ENCODE data around the gene C9orf153. TPM values are rescaled to one million over a fixed set of nuclear protein-coding genes. Genes with fewer than 3 reads are reported as not detected.

Gene C9orf153
- total RNA-seq, 1 donor from 2014 or later: not detected

DNA sequence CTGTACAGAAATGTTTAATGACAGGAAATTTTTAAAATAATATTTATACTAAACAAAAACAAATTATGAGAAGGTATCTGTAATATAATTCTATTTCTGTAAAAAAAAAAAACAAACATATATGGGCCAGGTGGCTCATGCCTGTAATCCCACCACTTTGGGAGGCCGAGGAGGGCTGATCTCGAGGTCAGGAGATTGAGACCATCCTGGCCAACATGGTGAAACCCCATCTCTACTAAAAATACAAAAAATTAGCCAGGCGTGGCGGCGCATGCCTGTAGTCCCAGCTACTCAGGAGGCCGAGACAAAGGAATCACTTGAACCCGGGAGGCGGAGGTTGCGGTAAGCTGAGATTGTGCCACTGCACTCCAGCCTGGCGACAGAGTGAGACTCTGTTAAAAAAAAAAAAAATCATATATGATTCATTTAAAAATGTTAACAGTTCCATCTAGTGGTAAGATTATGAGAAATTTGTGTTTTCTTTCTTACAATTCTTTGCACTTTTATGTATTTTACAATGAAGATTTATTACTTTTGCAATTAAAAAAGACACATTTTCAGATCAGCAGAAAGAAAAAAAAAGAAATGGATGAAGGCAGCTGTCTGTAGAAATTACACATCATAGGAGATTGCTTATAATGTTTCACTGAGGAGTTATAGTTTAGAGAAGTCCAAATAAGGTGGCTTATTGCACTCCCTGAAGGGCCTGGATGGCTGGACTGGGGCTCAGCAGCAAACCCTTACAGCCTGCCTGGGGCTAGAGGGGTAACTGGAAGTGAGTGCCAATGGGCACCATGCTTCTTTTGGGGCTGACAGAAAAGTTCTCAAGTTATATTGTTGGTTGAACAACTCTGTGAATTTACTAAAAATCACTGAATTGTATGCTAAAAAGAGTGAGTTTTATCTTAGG is 20.3 kb downstream of the C9orf153 start:
- no peak for DNase-seq (ENCODE audit: low spot score in 2 of 2)
- H3K4me3 ChIP-seq: no peak overlapping the region
- H3K27me3 ChIP-seq: no peaks in the 10 kb centered on the region
- H3K36me3 ChIP-seq: no peaks in the 10 kb centered on the region
- no peaks in the 10 kb centered on the region for H3K4me1 ChIP-seq
- TF ChIP-seq, protein P1, sequence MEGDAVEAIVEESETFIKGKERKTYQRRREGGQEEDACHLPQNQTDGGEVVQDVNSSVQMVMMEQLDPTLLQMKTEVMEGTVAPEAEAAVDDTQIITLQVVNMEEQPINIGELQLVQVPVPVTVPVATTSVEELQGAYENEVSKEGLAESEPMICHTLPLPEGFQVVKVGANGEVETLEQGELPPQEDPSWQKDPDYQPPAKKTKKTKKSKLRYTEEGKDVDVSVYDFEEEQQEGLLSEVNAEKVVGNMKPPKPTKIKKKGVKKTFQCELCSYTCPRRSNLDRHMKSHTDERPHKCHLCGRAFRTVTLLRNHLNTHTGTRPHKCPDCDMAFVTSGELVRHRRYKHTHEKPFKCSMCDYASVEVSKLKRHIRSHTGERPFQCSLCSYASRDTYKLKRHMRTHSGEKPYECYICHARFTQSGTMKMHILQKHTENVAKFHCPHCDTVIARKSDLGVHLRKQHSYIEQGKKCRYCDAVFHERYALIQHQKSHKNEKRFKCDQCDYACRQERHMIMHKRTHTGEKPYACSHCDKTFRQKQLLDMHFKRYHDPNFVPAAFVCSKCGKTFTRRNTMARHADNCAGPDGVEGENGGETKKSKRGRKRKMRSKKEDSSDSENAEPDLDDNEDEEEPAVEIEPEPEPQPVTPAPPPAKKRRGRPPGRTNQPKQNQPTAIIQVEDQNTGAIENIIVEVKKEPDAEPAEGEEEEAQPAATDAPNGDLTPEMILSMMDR (IDR thresholded peaks at IDR 0.05): peak in 1 of 3 experiments; percentile 30
- no peaks in the 10 kb centered on the region for H3K9me3 ChIP-seq
- no peak overlapping the region for H3K27ac ChIP-seq
- intact Hi-C loops (cut with DNase I): no loop called here

DNA sequence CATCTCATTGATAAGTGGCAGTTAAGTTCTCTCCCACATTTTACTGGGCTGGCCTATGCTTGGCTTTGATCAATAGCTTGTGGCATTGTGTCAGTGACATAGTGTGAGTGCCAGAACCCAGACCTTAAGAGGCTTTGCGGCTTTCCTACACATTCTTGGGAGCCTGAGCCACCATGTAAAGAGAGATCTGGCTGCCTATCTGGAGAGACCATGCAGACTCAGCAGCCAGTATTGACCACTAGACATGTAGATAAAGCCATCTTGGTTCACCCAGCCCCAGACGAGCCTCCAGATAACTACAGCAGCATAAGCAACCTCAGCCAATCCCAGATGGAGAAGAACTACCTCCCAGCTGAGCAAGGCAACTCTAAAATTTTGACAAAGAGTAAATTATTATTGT is 28.6 kb downstream of the C9orf153 start:
- intact Hi-C loops (cut with DNase I): no loop called here
- DNase-seq (ENCODE audit: low spot score in 2 of 2): no peak

DNA sequence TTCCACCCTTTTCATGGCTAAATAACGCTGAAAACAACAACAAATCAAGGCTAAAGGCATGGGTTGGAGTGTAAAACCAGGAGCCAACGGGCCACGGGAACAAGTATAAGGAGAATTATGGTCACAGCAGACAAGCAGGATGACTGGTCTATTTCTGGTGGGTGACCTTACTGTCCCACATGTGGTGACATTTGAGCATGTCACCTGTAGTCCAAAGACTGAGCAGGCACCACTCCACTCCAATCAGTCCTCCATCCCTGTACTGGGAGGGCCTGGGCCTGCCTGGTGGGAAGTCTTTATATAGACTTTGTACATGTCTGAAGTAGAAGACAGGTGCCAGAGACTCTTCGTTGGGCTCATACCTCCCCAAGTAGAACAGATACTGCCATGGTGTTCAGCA is 36.8 kb downstream of the C9orf153 start:
- intact Hi-C loops (cut with DNase I): no loop called here

More for the DNA sequence above, 28.6 kb downstream of the C9orf153 start:
- Histone ChIP-seq H3K4me1 (no peaks in the 10 kb centered on the region), H3K9me3 (no peaks in the 10 kb centered on the region), H3K36me3 (no peaks in the 10 kb centered on the region), H3K27ac (no peak overlapping the region), H3K27me3 (no peaks in the 10 kb centered on the region), H3K4me3 (no peak overlapping the region)
- TF ChIP-seq, protein P1 (IDR thresholded peaks at IDR 0.05): no peak

DNA sequence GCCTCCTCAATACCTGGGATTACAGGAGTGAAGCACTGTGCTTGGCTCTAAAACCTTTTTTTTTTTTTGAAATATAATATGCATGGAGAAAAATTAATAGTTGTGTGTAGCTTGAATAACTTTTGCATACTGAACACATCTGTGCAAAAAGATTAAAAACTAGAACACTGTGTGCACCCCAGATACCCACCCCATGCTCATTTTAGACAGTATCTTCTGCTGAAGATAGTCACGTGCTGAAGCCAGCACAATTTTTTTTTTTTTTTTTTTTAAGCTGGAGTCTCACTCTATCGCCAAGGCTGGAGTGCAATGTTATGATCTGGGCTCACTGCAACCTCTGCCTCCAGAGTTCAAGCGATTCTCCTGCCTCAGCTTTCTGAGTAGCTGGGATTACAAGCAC is 39.9 kb downstream of the C9orf153 start:
- no peaks in the 10 kb centered on the region for H3K4me1 ChIP-seq
- no peaks in the 10 kb centered on the region for H3K27me3 ChIP-seq
- H3K4me3 ChIP-seq: no peak overlapping the region
- H3K9me3 ChIP-seq: no peaks in the 10 kb centered on the region
- no peak overlapping the region for H3K27ac ChIP-seq
- DNase-seq (ENCODE audit: low spot score in 2 of 2): no peak
- H3K36me3 ChIP-seq: no peaks in the 10 kb centered on the region
- intact Hi-C loops (cut with DNase I): no loop called here
- TF ChIP-seq, protein P1 (IDR thresholded peaks at IDR 0.05): no peak

More for the DNA sequence above, 36.8 kb downstream of the C9orf153 start:
- Histone ChIP-seq H3K4me3 (no peak overlapping the region), H3K9me3 (no peaks in the 10 kb centered on the region), H3K27ac (no peak overlapping the region), H3K4me1 (no peaks in the 10 kb centered on the region), H3K27me3 (no peaks in the 10 kb centered on the region), H3K36me3 (no peaks in the 10 kb centered on the region)
- TF ChIP-seq, protein P1 (IDR thresholded peaks at IDR 0.05): no peak
- no peak for DNase-seq (ENCODE audit: low spot score in 2 of 2)

DNA sequence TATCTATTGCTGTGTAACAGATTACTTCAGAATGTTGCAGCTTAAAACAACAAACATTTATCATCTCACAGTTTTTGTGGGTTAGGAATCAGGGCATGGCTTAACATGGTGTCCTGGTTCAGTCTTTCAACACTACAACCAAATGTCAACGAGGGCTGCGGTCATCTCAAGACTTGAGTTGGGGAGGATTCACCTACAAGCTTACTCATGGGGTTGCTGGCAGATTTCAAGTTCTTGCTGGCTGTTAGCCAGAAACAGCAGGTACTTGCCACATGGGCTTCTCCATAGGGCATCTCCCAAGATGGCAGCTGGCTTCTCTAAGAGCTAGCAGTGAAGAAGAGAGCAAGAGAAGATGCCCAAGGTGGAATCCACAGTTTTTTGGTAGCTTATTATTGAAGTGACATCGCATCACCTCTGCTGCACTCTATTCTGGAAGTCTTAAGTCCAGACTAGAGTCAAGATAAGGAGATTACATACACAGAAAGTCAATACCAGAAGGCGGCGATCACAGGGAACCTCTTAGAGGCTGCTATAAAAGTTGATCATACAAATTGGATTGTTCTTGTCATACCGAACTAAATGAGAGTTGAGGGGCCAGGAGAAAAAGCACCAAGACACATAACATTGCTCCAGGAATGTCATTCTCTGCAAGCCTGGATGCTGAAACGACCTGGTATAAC is 42.2 kb downstream of the C9orf153 start:
- Histone ChIP-seq H3K27me3 (no peaks in the 10 kb centered on the region), H3K9me3 (no peaks in the 10 kb centered on the region), H3K27ac (no peak overlapping the region), H3K4me1 (no peaks in the 10 kb centered on the region), H3K4me3 (no peak overlapping the region), H3K36me3 (no peaks in the 10 kb centered on the region)
- TF ChIP-seq, protein P1 (IDR thresholded peaks at IDR 0.05): no peak
- intact Hi-C loops (cut with DNase I): no loop called here
- DNase-seq (ENCODE audit: low spot score in 2 of 2): no peak
